ENCODE results near the gene FRAT1.

- no peak for TF ChIP-seq ZNF132 (tag by site-specific recombination; IDR thresholded peaks at IDR 0.05; ENCODE audit: borderline replicate concordance)
- TF ChIP-seq OVOL3 (tag by site-specific recombination; IDR thresholded peaks at IDR 0.05) = no peak
- TF ChIP-seq CTCF (tag by site-specific recombination; IDR thresholded peaks at IDR 0.05) = peak; percentile 20; the same call in 1 of the 2 replicates
- no peak for TF ChIP-seq ZNF549 (tag by site-specific recombination; IDR thresholded peaks at IDR 0.05)
- TF ChIP-seq ZNF571 (tag by site-specific recombination; IDR thresholded peaks at IDR 0.05) = no peak
- no peak for TF ChIP-seq ZNF585B (tag by site-specific recombination; IDR thresholded peaks at IDR 0.05)
- no peak for TF ChIP-seq ZBTB21 (tag by site-specific recombination; IDR thresholded peaks at IDR 0.05)
- no peak for TF ChIP-seq ZNF626 (tag by site-specific recombination; IDR thresholded peaks at IDR 0.05)
Observed at GRCh38 chr10:97333351-97333600, 14.2 kb downstream of the FRAT1 start.
